GM12878 (cell line): ENCODE data around the gene SYTL4.

Experiments
- FOXK2 ChIP-seq: fragments of 450-650 bp; IDR thresholded peaks from 2 replicates; pipeline ENCODE4 v1.6.1; 2017; ENCODE audit warnings: mild to moderate bottlenecking, moderate library complexity
- HSF1 ChIP-seq: fragments of 150-350 bp; IDR thresholded peaks from 2 replicates; pipeline ENCODE4 v1.6.1; 2014; ENCODE audit warnings: mild to moderate bottlenecking, low read depth, low read length
- POLR2A ChIP-seq: IDR thresholded peaks from 2 replicates; pipeline ENCODE4 v1.6.1; 2011; ENCODE audit warnings: low read depth, mild to moderate bottlenecking, low read length
- ZNF217 ChIP-seq: fragments of 450-650 bp; IDR thresholded peaks from 2 replicates; pipeline ENCODE4 v1.6.1; 2017; ENCODE audit warnings: antibody characterized with exemption, mild to moderate bottlenecking

- TF ChIP-seq POLR2A = no peak
- no peak for TF ChIP-seq ZNF217
- TF ChIP-seq FOXK2 = no peak
- TF ChIP-seq HSF1 = no peak
These were observed 86.8 kb downstream of the SYTL4 start for GRCh38 chrX:100645106-100645505.
